Hindlimb muscle (tissue), 1 donor: Measurements from ENCODE around the gene NR1H3. TPM values are rescaled to one million over a fixed set of nuclear protein-coding genes. Genes with fewer than 3 reads are reported as not detected.
"Not testable (repeated sequence)": the region's sequence is repeated elsewhere in the genome, so short reads cannot be mapped to it uniquely, and the experiment has no call there.

Source experiments
- DNase-seq: peaks from one replicate; pipeline ENCODE4 v3.0.0-alpha.2; 2013
- polyA plus RNA-seq: library from polyadenylated mRNA; unstranded; fragments of 120-200 nt; gene quantifications from one replicate; pipeline ENCODE4 v1.2.1, GENCODE V29; 2013; ENCODE audit not compliant: insufficient read length

The NR1H3 gene
- polyA plus RNA-seq, 1 donor: 20.9 TPM

DNA sequence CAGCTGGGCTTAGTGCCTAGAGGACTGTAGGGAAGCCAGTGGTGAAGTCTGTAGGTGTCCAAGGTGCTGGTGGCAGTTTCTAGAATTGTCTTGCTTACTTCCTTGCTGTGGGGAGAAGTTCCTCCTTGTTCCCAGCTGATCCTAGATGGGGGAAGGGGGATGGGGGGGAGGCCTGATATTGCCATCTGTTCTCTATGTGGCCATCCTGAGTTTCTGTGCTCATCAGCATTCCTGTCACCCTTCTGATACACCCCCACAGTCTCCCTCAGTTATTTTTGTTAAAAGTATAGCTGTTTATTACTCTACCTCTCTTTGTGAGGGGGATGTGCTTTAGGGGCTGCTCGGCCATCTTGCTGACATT, 48.7 kb downstream of the NR1H3 start:
- no peak for DNase-seq

DNA sequence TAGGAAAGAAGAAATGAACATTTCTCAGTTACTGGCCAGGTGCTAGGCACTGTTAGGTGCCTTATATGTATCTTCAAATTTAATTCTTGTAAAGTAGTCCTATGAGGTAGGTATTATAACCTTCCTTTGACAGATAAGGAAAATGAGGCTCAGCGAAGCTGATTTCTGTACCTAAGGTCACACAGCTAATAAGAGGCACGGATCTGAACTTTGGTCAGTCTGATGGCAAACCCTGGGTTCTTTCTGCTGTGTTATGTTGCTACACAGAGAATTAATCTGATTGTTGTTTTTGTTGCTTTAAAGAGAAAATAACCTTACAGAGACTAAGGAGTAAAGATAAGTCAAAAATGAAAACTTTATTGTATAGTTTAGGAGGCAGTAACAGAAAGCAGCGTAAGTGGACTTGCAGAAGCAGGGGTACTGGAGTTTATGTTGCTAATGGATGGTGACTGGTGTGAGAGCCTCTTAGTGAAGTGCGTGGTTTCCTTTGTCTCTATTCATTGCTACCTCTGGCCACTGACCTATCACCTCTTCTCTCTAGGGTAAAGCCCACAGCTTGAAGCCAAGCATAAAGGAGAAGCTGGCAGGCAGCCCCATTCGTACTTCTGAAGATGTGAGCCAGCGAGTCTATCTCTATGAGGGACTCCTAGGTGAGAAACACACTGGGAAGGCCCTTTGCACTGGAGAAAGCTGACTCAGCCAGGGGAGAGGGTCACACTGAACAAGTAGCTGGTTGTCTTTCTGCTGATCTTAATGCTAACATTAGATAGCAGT, 50.4 kb downstream of the NR1H3 start:
- no peak for DNase-seq

DNA sequence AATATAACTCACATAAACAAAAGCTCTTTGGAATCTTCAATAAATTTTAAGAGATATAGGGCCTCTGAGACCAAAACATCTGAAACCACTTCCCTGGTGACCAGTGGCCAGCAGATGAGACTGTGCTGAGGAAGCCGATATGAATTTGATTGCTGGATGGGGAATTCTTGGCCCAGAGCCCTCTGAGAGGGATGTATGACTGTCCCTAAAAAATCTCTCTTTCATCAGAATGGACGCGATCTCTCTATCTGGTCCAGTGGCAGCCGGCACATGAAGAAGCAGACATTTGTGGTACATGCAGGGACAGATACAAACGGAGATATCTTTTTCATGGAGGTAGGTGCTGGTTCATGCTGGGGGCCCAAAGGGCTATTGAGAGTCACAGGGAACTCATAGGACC, 57.2 kb downstream of the NR1H3 start:
- DNase-seq: no peak

DNA sequence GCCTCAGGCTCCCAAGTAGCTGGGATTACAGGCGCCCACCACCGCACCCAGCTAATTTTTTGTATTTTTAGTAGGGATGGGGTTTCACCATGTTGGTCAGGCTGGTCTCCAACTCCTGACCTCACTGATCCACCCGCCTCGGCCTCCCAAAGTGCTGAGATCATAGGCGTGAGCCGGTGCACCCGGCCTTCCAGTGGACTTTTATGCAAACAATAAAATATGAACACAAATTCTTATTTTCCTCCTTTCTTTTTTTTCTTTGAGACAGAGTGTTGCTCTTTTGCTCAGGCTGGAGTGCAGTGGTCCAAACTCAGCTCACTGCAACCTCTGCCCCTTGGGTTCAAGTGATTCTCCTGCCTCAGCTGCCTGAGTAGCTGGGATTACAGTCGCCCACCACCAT, 58.7 kb downstream of the NR1H3 start:
- not testable (repeated sequence) for DNase-seq

DNA sequence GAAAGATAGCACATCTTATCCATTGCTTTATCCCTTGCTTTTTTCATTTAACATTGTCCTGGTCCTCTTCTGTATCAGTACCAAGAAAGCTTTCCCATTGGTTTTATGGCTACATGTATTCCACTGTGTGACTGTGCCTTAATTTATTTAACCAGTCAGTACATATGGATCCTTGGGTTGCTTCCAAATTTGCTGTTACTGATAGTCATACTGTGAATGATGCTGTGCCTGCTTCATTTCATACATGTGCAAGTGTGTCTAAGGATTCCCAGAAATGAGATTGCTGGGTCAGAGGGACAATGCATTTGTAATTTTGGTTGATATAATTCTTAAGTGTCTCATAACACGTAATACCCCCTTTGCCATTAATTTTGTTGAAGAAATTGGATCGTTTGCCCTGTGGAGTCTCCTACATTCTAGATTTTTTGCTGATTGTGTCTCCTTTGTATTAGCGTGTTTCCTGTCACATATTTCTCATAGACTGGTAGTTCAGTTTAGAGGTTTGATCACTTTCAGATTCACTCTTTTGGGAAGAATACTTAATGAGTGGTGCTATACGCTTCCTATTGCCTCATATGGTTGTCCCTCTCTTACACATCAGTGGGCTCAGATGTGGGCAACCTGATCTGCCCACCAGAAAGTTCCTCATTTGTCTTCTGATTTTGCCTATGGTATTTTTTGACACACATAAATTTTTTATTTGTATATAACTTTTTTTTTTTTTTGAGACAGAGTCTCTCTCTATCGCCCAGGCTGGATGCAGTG, 59.5 kb downstream of the NR1H3 start:
- no peak for DNase-seq

DNA sequence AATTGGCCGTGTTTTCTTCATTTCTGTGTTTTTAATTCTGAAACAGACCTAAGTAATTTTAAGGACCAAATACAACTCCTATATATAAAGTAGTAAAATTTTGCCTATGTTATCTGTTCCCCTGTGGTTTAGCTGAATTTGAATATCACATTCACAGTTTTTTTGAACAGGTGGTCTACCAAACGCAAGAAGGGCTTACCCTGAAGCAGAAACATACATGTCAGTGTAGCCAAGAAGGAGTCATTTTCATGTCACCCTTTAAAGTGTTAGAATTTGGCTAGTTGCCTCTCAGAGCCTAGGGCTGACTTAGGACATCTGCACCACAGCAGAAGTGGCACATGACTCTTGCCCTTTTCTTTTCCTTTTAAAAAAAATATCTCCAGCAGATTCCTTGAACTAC, 60.4 kb downstream of the NR1H3 start:
- no peak for DNase-seq

Other genes starting within 250 kb of the NR1H3 start
- gene ARFGAP2, start 81.1 kb upstream of the NR1H3 start, polyA plus RNA-seq: 87.8 TPM
- 284 TPM for gene PACSIN3, start 71.6 kb upstream of the NR1H3 start, polyA plus RNA-seq
- gene DDB2, start 43.0 kb upstream of the NR1H3 start, polyA plus RNA-seq: 14.5 TPM
- gene ACP2, start 9.2 kb upstream of the NR1H3 start, polyA plus RNA-seq: 30.8 TPM
- gene MADD, start 12.1 kb downstream of the NR1H3 start, polyA plus RNA-seq: 33.7 TPM
- gene MYBPC3, start 94.7 kb downstream of the NR1H3 start, polyA plus RNA-seq: 0.49 TPM
- 11.3 TPM for gene SPI1, start 120.6 kb downstream of the NR1H3 start, polyA plus RNA-seq
- 38.8 TPM for gene SLC39A13, start 150.6 kb downstream of the NR1H3 start, polyA plus RNA-seq
- 126 TPM for gene PSMC3, start 168.4 kb downstream of the NR1H3 start, polyA plus RNA-seq
- 126 TPM for gene RAPSN, start 191.1 kb downstream of the NR1H3 start, polyA plus RNA-seq